GF-D8 (cell line): ENCODE measurements around the gene FMN1.

Experiments
- DNase-seq: peaks from one replicate; lab custom pipeline; 2025; lab: John Stamatoyannopoulos, UW

The FMN1 gene

GRCh38 chr15:33048255-33048654 lies 146.3 kb downstream of the FMN1 start:
- no peak for DNase-seq

GRCh38 chr15:33047077-33047476 lies 147.4 kb downstream of the FMN1 start:
- no peak for DNase-seq

GRCh38 chr15:33046329-33046728 lies 148.2 kb downstream of the FMN1 start:
- DNase-seq, result no peak

GRCh38 chr15:33045066-33045810 lies 149.3 kb downstream of the FMN1 start:
- DNase-seq, result no peak

- DNase-seq, result no peak
These were observed 149.9 kb downstream of the FMN1 start for GRCh38 chr15:33044598-33044997.

- no peak for DNase-seq
These were observed 150.9 kb downstream of the FMN1 start for GRCh38 chr15:33043636-33044035.

- no peak for DNase-seq
These were observed 154.0 kb downstream of the FMN1 start for GRCh38 chr15:33040496-33040895.

GRCh38 chr15:33034588-33034987 lies 159.9 kb downstream of the FMN1 start:
- no peak for DNase-seq

- no peak for DNase-seq
These were observed 162.5 kb downstream of the FMN1 start for GRCh38 chr15:33032053-33032452.

- no peak for DNase-seq
These were observed 163.1 kb downstream of the FMN1 start for GRCh38 chr15:33031324-33031821.

- DNase-seq, result no peak
These were observed 164.2 kb downstream of the FMN1 start for GRCh38 chr15:33030315-33030714.

GRCh38 chr15:33029109-33029652 lies 165.3 kb downstream of the FMN1 start:
- no peak for DNase-seq

- no peak for DNase-seq
These were observed 166.0 kb downstream of the FMN1 start for GRCh38 chr15:33028495-33028894.

- DNase-seq, result no peak
These were observed 167.0 kb downstream of the FMN1 start for GRCh38 chr15:33027306-33028035.

GRCh38 chr15:33026614-33027013 lies 167.9 kb downstream of the FMN1 start:
- no peak for DNase-seq

GRCh38 chr15:33022629-33023028 lies 171.9 kb downstream of the FMN1 start:
- no peak for DNase-seq

- DNase-seq, result no peak
These were observed 172.6 kb downstream of the FMN1 start for GRCh38 chr15:33021806-33022389.

- no peak for DNase-seq
These were observed 175.0 kb downstream of the FMN1 start for GRCh38 chr15:33019354-33019981.

- no peak for DNase-seq
These were observed 178.0 kb downstream of the FMN1 start for GRCh38 chr15:33016405-33017024.

GRCh38 chr15:33014586-33014985 lies 179.9 kb downstream of the FMN1 start:
- no peak for DNase-seq

- no peak for DNase-seq
These were observed 180.6 kb downstream of the FMN1 start for GRCh38 chr15:33013827-33014445.
